NT2/D1 (cell line): ENCODE measurements around the gene TENT4A.

Experiments
- DNase-seq: peaks from one replicate; pipeline ENCODE4 v3.0.0-alpha.2; 2011; ENCODE audit warnings: low read depth, low spot score
- H3K27me3 ChIP-seq: 2 replicates; pipeline ENCODE4 v1.6.0; 2011; ENCODE audit warnings: mild to moderate bottlenecking; ENCODE audit not compliant: insufficient read length, insufficient read depth
- H3K36me3 ChIP-seq: 2 replicates; pipeline ENCODE4 v1.6.1; 2011; ENCODE audit warnings: mild to moderate bottlenecking, low read length, mixed read lengths; ENCODE audit not compliant: insufficient read depth, insufficient read length
- H3K4me1 ChIP-seq: 2 replicates; pipeline ENCODE4 v1.5.1; 2011; ENCODE audit not compliant: insufficient read depth, insufficient read length
- H3K4me3 ChIP-seq: 2 replicates; pipeline ENCODE4 v1.5.1; 2011; ENCODE audit warnings: low read depth; ENCODE audit not compliant: insufficient read length
- H3K9ac ChIP-seq: 2 replicates; pipeline ENCODE4 v1.6.0; 2011; ENCODE audit warnings: low read depth; ENCODE audit not compliant: insufficient read length
- H3K9me3 ChIP-seq: 2 replicates; pipeline ENCODE4 v1.5.1; 2011; ENCODE audit warnings: mild to moderate bottlenecking, low read length; ENCODE audit not compliant: insufficient read depth
- SUZ12 ChIP-seq: IDR thresholded peaks from 2 replicates; pipeline ENCODE4 v1.6.1; 2011; ENCODE audit not compliant: insufficient read length, insufficient read depth; ENCODE audit errors: extremely low read depth
- YY1 ChIP-seq: IDR thresholded peaks from 2 replicates; pipeline ENCODE4 v1.6.1; 2011; ENCODE audit not compliant: insufficient read length, insufficient read depth
- ZNF274 ChIP-seq: IDR thresholded peaks from 2 replicates; pipeline ENCODE4 v1.6.1; 2011; ENCODE audit warnings: mild to moderate bottlenecking, low read depth, low read length

The TENT4A gene

DNA sequence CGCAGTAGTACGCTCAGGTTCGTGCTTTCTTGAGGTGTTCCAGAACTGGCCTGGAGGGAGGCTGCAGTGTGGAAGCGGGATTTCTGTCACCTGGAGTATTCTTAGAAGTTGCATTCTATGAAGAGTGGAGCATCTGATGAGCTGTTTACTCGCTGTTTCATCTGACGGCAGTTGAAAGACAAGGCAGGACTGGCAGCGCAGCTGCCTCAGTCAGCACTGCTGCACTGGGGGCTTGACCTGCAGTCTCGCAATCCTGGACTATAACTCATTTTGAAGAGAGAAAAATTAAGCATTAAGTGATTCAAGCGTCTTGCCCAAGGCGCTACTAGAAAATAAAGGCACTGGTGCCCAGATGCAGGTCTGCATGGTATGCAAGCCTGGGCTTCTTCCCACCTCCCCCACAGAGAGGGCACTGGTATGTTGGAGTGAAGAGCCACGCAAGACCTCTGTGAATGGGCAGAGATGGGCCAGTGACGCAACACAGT, 10.6 kb downstream of the TENT4A start:
- no peak for DNase-seq
- H3K4me1 ChIP-seq = peaks cover 2% of the 10 kb centered on the region

DNA sequence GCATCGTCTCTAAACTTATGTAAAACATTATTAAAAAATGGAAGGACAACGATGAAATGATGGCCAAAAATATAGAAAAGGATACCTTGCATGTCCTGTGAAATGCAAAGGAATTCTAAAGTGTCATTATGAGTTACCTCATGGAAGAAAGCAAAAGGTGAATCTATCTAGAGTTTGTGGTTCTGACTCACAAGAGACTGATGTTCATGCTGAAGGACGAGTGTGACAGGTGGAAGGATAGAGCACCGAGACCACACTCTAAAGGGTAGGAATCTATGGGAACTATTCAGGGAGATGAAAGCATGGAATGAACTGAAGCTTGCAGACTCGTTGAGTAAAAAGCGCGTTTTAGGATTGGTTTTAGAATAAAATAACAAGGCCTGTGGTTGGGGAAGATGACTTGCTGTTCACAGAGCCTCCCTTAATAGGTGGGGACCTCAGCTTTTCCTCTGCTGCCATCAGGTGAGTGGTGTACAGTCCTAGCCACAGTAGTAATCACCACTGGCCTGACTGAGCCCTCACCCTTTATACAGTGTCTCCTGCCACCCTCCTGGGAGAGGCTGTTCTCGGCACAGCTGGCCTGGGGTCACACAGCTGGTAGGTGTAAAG, 11.2 kb downstream of the TENT4A start:
- no peak overlapping the region for H3K4me3 ChIP-seq
- peaks cover 37% of the 10 kb centered on the region for H3K36me3 ChIP-seq
- H3K4me1 ChIP-seq = peaks cover 1% of the 10 kb centered on the region
- H3K9ac ChIP-seq = no peak overlapping the region
- no peaks in the 10 kb centered on the region for H3K9me3 ChIP-seq
- TF ChIP-seq SUZ12 (no peak), ZNF274 (no peak), YY1 (no peak)
- no peaks in the 10 kb centered on the region for H3K27me3 ChIP-seq
- no peak for DNase-seq

More for the DNA sequence above, 10.6 kb downstream of the TENT4A start:
- TF ChIP-seq SUZ12 = no peak
- H3K9ac ChIP-seq = no peak overlapping the region
- H3K36me3 ChIP-seq = peaks cover 41% of the 10 kb centered on the region
- no peaks in the 10 kb centered on the region for H3K27me3 ChIP-seq
- H3K4me3 ChIP-seq = no peak overlapping the region
- H3K9me3 ChIP-seq = no peaks in the 10 kb centered on the region

- Histone ChIP-seq H3K27me3 (no peaks in the 10 kb centered on the region), H3K4me1 (no peaks in the 10 kb centered on the region), H3K9me3 (no peaks in the 10 kb centered on the region), H3K36me3 (peaks cover 36% of the 10 kb centered on the region), H3K4me3 (no peak overlapping the region), H3K9ac (no peak overlapping the region)
- no peak for TF ChIP-seq YY1
- no peak for TF ChIP-seq SUZ12
- TF ChIP-seq ZNF274 = no peak
- DNase-seq = no peak
Measured at GRCh38 chr5:6725421-6725820, 12.2 kb downstream of the TENT4A start.

DNA sequence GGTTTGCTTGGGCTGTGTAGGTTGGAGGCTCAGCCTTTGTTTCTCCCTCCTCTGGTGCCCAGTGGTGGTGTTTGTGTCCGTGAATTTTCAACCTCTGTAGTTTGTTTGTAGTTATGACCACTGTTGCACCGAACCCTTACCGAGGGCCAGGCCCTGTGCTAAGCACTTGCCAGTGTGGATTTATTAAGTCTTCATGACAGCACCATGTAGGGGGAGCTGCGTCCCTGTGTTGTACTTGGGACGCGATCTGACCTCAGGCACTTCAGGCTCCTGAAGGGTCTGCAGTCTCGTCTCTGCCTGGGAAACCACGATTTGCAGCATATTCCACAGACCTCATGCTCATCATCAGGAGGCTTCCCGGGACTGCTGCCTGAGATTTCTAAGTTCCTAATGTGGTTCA, 12.8 kb downstream of the TENT4A start:
- Histone ChIP-seq H3K27me3 (no peaks in the 10 kb centered on the region), H3K4me1 (no peaks in the 10 kb centered on the region), H3K4me3 (no peak overlapping the region), H3K9me3 (no peaks in the 10 kb centered on the region), H3K36me3 (peaks cover 37% of the 10 kb centered on the region), H3K9ac (no peak overlapping the region)
- DNase-seq = no peak
- TF ChIP-seq YY1 = no peak
- no peak for TF ChIP-seq SUZ12
- TF ChIP-seq ZNF274 = no peak

GRCh38 chr5:6727231-6727630, 14.0 kb downstream of the TENT4A start:
- TF ChIP-seq SUZ12 (no peak), YY1 (no peak), ZNF274 (no peak)
- DNase-seq = no peak
- no peaks in the 10 kb centered on the region for H3K4me1 ChIP-seq
- no peaks in the 10 kb centered on the region for H3K9me3 ChIP-seq
- H3K9ac ChIP-seq = no peak overlapping the region
- H3K4me3 ChIP-seq = no peak overlapping the region
- H3K36me3 ChIP-seq = peaks cover 37% of the 10 kb centered on the region
- no peaks in the 10 kb centered on the region for H3K27me3 ChIP-seq

- Histone ChIP-seq H3K9ac (no peak overlapping the region), H3K36me3 (peaks cover 34% of the 10 kb centered on the region), H3K4me3 (no peak overlapping the region), H3K27me3 (no peaks in the 10 kb centered on the region), H3K4me1 (no peaks in the 10 kb centered on the region), H3K9me3 (no peaks in the 10 kb centered on the region)
- no peak for DNase-seq
- TF ChIP-seq ZNF274 = no peak
- TF ChIP-seq SUZ12 = no peak
- no peak for TF ChIP-seq YY1
Measured at GRCh38 chr5:6728011-6728794, 15.0 kb downstream of the TENT4A start.

DNA sequence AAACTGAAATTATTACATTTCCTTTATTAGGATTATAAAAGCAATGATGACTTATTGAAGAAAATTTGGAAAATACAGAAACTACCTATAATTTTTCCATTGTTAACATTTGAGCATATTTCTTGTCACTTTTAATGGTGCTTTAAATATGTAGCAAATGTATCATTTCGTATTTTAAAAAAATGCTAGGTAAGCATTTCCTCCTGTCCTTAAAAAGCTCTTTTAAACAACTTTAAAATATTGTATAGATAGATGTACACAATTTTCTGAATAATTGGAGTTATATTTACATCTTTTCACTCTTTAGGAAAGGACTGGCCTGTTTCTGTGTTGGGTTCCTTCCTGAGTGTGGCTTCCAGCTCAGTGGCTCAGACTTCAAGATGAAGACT, 15.6 kb downstream of the TENT4A start:
- peaks cover 29% of the 10 kb centered on the region for H3K36me3 ChIP-seq
- no peak overlapping the region for H3K9ac ChIP-seq
- no peak overlapping the region for H3K4me3 ChIP-seq
- TF ChIP-seq YY1 (no peak), SUZ12 (no peak), ZNF274 (no peak)
- no peak for DNase-seq
- H3K27me3 ChIP-seq = no peaks in the 10 kb centered on the region
- no peaks in the 10 kb centered on the region for H3K4me1 ChIP-seq
- no peaks in the 10 kb centered on the region for H3K9me3 ChIP-seq
